GM19238 (cell line): ENCODE data around the gene CALD1.
A peak's percentile ranks its signal among the peaks of the same experiment; 100 is the strongest.

ENCODE experiments used
- DNase-seq: peaks from one replicate; pipeline ENCODE4 v3.0.0; 2011; ENCODE audit warnings: low spot score; ENCODE audit not compliant: insufficient read length

The CALD1 gene, protein sequence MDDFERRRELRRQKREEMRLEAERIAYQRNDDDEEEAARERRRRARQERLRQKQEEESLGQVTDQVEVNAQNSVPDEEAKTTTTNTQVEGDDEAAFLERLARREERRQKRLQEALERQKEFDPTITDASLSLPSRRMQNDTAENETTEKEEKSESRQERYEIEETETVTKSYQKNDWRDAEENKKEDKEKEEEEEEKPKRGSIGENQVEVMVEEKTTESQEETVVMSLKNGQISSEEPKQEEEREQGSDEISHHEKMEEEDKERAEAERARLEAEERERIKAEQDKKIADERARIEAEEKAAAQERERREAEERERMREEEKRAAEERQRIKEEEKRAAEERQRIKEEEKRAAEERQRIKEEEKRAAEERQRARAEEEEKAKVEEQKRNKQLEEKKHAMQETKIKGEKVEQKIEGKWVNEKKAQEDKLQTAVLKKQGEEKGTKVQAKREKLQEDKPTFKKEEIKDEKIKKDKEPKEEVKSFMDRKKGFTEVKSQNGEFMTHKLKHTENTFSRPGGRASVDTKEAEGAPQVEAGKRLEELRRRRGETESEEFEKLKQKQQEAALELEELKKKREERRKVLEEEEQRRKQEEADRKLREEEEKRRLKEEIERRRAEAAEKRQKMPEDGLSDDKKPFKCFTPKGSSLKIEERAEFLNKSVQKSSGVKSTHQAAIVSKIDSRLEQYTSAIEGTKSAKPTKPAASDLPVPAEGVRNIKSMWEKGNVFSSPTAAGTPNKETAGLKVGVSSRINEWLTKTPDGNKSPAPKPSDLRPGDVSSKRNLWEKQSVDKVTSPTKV

GRCh38 chr7:134778941-134779740, at the start of gene CALD1:
Gene CALD1 (plus strand): TSS chr7:134779634. CDS start chr7:134867734, 88,100 bp downstream.
- no peak for DNase-seq

DNA sequence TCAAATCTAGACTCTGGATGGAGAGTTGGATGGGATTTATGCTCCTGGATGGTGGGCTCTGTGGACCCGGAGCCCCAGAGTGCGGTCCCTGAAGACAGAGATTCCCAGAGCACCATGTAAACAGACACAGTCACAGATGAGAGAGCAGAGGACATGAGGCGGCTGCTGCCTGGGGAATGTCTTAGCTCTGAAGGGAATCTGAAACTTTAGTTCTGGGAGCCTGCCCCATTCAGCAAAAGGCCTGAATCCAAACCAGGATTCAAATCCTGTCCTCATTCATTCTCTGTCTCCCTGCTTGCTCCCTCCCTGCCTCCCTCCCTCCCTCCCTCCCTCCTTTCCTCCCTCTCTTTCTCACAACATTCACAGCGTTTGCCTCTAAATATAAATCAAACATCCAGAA, 49.5 kb upstream of the CALD1 start:
- DNase-seq: no peak

- no peak for DNase-seq
Observed at GRCh38 chr7:134730411-134730829, 49.0 kb upstream of the CALD1 start.

GRCh38 chr7:134731616-134732015, 47.8 kb upstream of the CALD1 start:
- no peak for DNase-seq

- DNase-seq: no peak
Observed at GRCh38 chr7:134732728-134733127, 46.7 kb upstream of the CALD1 start.

DNA sequence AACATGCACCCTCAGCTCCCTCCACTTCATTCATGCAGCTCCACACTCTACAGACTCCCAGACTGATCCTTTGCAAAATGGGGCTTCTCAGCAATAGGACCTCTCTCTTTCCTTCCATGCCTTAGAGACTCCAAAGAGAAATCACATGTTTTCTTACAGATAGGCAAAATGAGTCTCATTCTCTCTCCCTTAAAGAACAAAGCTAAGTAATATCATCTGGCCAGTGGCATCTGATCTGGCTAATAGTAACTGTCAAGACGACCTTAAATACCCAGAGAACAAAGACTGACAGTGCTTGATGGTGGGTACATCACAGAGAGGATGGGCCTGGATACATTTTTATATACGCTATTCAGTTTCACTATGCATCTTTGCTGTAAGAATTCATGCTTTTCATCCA, 43.1 kb upstream of the CALD1 start:
- no peak for DNase-seq

DNA sequence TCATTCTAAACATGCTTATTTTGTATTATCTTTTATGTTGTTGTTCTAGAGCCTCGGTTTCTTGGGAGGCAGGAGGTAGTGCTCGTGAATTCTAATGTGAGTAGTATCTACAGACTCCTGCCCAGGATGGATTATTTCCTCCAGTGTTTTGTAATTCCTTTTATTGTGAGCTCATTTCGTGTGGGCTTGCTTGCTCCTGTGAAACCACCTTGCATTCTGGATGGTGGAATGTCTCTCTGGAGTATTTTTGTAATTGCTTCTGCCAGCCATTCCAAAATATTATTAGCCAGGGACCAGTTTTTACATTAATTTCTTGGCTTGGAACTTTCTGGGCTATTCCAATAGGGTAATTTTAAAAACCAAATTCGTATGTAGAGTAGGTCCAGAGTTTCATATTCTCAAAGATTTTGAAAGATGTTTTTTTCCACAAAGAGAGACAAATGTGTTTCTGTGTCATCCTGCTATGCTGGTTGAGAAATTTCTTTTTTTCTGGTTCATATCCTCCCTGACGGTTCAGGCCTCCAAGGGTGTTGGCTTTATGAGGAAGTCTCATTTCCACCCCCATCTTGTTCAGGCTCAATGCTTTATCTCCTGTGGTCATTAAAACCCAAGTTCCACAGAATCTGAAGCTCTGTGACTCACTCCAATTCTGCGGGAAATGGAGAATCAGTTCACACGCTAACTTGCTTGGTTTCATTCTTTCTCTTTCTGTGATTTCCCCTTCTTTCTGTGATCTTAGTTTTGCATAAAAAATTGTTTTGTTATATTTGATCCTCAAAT, 41.7 kb upstream of the CALD1 start:
- DNase-seq: no peak

- no peak for DNase-seq
Observed at GRCh38 chr7:134739362-134739761, 40.1 kb upstream of the CALD1 start.

- DNase-seq: no peak
Observed at GRCh38 chr7:134740376-134740775, 39.1 kb upstream of the CALD1 start.

DNA sequence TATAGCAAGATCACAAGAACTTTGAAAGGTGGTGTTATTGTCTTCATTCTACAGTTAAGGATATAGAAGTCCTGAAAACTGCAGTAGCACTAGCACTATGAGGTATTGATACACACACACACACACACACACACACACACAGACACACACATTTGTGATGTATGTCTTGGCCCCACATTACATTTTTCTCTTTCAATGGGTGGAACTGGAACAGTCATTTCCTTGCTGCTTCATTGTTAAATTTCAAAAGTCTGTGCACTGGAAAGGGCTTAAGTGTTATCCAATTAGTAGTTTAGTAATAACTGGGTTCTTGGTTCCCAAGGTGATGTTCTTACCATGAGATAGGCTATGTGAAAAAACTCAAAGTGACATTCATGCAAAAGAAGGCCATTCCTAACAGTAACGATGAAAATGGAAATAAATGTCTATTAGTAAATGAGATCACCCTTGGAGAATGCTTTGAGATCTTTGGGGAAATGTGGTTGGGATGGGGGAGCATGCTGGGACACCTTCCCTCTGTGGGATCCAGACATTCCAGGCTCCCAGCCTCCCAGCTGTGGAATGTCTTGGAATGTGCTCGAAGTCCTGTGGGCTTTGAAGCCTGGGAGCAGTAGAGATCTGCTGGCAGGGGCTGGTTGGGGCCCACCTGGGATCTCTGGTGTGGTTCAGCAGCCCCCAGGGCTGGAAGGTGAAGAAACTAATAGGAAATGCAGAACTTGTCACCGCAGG, 37.4 kb upstream of the CALD1 start:
- no peak for DNase-seq

DNA sequence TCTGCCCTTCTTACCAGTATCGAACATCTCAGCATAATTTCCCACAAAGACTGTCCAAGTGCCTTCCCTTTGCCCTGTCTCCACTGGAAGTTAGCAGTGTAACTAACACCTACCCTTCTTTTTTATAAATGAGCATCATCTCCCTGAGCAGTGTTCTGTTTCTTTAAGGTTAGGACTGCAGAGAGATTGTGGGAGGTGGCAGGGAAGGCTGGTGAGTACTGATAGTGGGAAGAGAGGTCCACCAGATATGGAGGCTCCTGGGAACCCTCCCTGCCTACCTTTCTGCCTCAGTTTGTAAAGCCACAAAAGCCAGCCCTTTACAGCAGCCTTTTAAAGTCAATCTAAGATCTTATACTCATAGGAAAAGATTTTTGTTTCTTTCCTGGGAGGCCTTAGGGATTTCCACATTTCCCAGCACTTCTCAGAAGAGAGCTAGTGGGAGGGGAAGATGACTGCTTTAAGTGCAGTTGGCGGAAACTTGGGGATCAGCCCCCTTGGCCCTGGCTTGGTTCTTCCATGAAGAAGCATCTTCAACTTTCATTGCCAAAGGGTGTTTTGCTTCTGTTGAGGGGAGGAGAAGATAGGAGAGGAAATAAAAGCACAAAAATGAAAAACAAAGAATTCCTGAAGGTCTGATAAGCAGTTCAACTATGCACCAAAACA, 36.6 kb upstream of the CALD1 start:
- DNase-seq: no peak

- DNase-seq: no peak
Observed at GRCh38 chr7:134744569-134744968, 34.9 kb upstream of the CALD1 start.

DNA sequence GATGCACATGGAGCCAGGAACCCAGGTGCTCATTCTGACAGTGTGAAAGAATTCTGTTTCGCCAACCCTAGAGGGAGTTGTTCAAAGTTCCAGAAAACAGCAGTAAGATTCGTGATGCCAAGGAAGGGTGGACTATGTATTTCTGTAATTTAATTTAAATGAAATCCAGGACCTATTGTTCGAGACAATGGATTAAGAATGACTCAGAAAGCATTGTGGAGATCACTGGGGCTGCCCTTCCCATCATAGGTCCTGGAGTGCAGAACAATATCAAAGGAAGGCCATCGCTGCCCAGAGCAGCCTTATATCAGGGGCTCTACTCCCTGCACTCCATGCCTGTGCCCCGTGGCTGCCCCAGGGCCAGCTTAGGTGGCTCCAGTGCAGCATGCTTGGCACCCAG, 32.1 kb upstream of the CALD1 start:
- DNase-seq: no peak

- DNase-seq: peak; percentile 26
Observed at GRCh38 chr7:134750083-134751062, 29.1 kb upstream of the CALD1 start.

DNA sequence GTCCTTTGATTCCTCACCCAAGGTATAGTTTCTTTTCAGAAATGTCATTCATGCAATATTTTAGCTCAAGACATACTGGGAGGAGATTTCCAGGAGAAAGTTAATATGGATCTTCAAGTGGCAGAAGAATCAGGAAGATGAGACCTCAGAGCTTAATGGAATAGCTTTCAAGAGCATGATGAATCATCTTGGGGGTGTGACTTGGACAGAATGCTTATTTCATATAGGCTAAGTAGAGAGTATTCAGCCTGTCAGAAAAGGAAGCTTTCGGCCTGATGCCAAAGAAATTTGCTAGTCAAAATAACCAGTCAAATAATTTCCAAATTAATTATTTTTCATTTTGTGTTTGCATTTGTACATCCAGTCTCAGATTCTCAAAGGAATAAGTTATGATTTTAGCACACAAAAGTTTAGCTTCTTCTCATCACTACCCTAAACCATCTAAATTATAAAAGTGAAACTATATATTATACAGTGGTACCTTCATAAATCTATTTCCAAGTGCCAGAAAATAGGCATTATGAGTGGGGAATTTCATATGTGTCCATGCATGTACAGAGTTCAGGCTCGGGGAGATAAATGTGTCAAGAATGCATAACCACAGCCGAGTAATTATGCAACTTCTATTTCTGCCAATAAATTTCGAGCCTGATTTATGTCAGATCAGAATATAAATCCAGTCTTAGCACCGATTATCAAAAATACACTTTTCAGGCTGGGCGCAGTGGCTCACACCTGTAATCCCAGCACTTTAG, 27.3 kb upstream of the CALD1 start:
- no peak for DNase-seq

DNA sequence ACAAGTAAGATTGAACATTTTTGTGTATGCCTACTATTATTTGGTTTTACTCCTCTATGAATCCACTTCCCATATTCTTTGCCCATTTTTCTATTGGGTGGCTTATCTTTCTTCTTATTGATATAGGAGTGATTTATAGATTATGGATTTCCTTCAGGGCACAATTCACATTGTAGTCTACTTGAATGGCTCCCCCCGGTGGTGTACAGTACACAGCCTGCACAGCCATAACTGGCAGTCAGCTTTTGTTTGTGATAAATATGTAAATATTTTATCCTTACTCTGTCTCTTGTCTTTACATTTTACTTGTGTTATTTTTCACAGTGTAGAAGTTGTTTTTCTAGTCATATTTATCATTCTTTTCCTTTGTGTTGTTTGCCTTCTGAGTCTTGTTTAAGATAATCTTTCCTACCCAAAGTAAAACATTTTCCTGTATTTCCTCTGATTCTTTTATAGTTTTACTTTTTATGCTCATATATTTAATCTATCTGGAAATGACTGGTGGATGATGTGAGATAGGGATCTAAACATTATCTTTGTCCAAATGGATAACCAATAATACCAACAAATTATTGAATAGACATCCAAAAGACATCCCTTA, 23.9 kb upstream of the CALD1 start:
- no peak for DNase-seq

GRCh38 chr7:134757938-134758337, 21.5 kb upstream of the CALD1 start:
- DNase-seq: no peak
